HG03103 (cell line): Measurements from ENCODE around the gene PIM1.
"Not testable (repeated sequence)": the region's sequence is repeated elsewhere in the genome, so short reads cannot be mapped to it uniquely, and the experiment has no call there.

Experiments
- ATAC-seq: cut with Tn5 transposase; IDR thresholded peaks from one replicate; pipeline ENCODE4 v1.9.1; 2021; ENCODE audit warnings: low read depth; ENCODE audit not compliant: unreplicated experiment

Gene PIM1

GRCh38 chr6:37169496-37170272 is at the start of gene PIM1:
Gene PIM1 (plus strand): TSS chr6:37170152. CDS start chr6:37170576, 424 bp downstream.
- peak; percentile 52 for ATAC-seq

- no peak for ATAC-seq
Observed at GRCh38 chr6:37121556-37121955, 48.4 kb upstream of the PIM1 start.

- ATAC-seq, result no peak
Observed at GRCh38 chr6:37122861-37123260, 47.1 kb upstream of the PIM1 start.

- ATAC-seq, result no peak
Observed at GRCh38 chr6:37123957-37124729, 45.8 kb upstream of the PIM1 start.

- no peak for ATAC-seq
Observed at GRCh38 chr6:37125774-37126492, 44.0 kb upstream of the PIM1 start.

- no peak for ATAC-seq
Observed at GRCh38 chr6:37126493-37126958, 43.4 kb upstream of the PIM1 start.

- ATAC-seq, result no peak
Observed at GRCh38 chr6:37126961-37127616, 42.9 kb upstream of the PIM1 start.

- ATAC-seq, result no peak
Observed at GRCh38 chr6:37127961-37128862, 41.7 kb upstream of the PIM1 start.

- ATAC-seq, result not testable (repeated sequence)
Observed at GRCh38 chr6:37128863-37129443, 41.0 kb upstream of the PIM1 start.

GRCh38 chr6:37129566-37129965 is 40.4 kb upstream of the PIM1 start:
- no peak for ATAC-seq

- ATAC-seq, result no peak
Observed at GRCh38 chr6:37130704-37131103, 39.2 kb upstream of the PIM1 start.

- no peak for ATAC-seq
Observed at GRCh38 chr6:37131104-37131959, 38.6 kb upstream of the PIM1 start.

- no peak for ATAC-seq
Observed at GRCh38 chr6:37131960-37132253, 38.0 kb upstream of the PIM1 start.

GRCh38 chr6:37134036-37134395 is 35.9 kb upstream of the PIM1 start:
- ATAC-seq, result no peak

- no peak for ATAC-seq
Observed at GRCh38 chr6:37134396-37135191, 35.4 kb upstream of the PIM1 start.

- ATAC-seq, result no peak
Observed at GRCh38 chr6:37135835-37136694, 33.9 kb upstream of the PIM1 start.

GRCh38 chr6:37136821-37137200 is 33.1 kb upstream of the PIM1 start:
- no peak for ATAC-seq
